Activated CD8-positive, alpha-beta T cell treated with anti-CD3 and anti-CD28 coated beads, Interleukin-2, amount 10 ng/mL, durations not matched to agents 7 days and 5 days (primary cell): ENCODE results near the gene ZNF609. TPM values are rescaled to one million over a fixed set of nuclear protein-coding genes. Genes with fewer than 3 reads are reported as not detected.
A peak's percentile ranks its signal among the peaks of the same experiment; 100 is the strongest.

Experiments
- ATAC-seq: fragments of 150-1000 bp; cut with Tn5 transposase; one replicate; pipeline ENCODE4 v1.10.0; 2021; ENCODE audit warnings: moderate library complexity
- CTCF ChIA-PET: fragments of 350-600 bp; sonication (Branson Sonifier 250); formaldehyde crosslinking; loops from one replicate; lab custom pipeline; 2021; ENCODE audit warnings: antibody characterized with exemption; lab: Charles Lee
- POLR2A ChIA-PET: fragments of 350-600 bp; sonication (Branson Sonifier 250); formaldehyde crosslinking; loops from one replicate; lab custom pipeline; 2021; ENCODE audit warnings: antibody characterized with exemption; lab: Charles Lee
- DNase-seq: peaks from one replicate; pipeline ENCODE4 v3.0.0-alpha.2; 2020
- H3K27ac Mint-ChIP-seq: one replicate; pipeline ENCODE4 v1.8.0; 2021; ENCODE audit warnings: mild to moderate bottlenecking, mixed read lengths
- H3K27me3 Mint-ChIP-seq: one replicate; pipeline ENCODE4 v1.8.0; 2021; ENCODE audit warnings: low read depth, mixed read lengths
- H3K36me3 Mint-ChIP-seq: one replicate; pipeline ENCODE4 v1.8.0; 2021; ENCODE audit warnings: low read depth, mixed read lengths
- H3K4me1 Mint-ChIP-seq: one replicate; pipeline ENCODE4 v1.8.0; 2021; ENCODE audit warnings: low read depth, mixed read lengths
- H3K4me3 Mint-ChIP-seq: one replicate; pipeline ENCODE4 v1.8.0; 2021; ENCODE audit warnings: mild to moderate bottlenecking, mixed read lengths
- H3K9me3 Mint-ChIP-seq: one replicate; pipeline ENCODE4 v1.8.0; 2022; ENCODE audit warnings: mixed read lengths; ENCODE audit not compliant: insufficient read depth
- total RNA-seq, 2 experiments: library from RNA; stranded (reverse); gene quantifications; one replicate each; pipeline ENCODE4 v1.2.3, GENCODE V29; 2021

ZNF609 gene
- total RNA-seq, 2 experiments from 2014 or later: 39.9 to 40.5 TPM

- ChIA-PET POLR2A (no interaction called here), CTCF (interaction anchor here (0.9 kb wide), 1 partner anchor 11 kb away, joined by 3 read pairs; no protein-coding TSS in a partner anchor)
- H3K36me3 Mint-ChIP-seq: peaks cover 24% of the 10 kb centered on the region
- H3K27ac Mint-ChIP-seq: no peak overlapping the region
- peaks cover 20% of the 10 kb centered on the region for H3K4me1 Mint-ChIP-seq
- no peak for DNase-seq
- H3K27me3 Mint-ChIP-seq: no peaks in the 10 kb centered on the region
- no peak overlapping the region for H3K4me3 Mint-ChIP-seq
- ATAC-seq: no peak
- H3K9me3 Mint-ChIP-seq: no peaks in the 10 kb centered on the region
Observed at GRCh38 chr15:64524778-64525177, 64.4 kb downstream of the ZNF609 start.

DNA sequence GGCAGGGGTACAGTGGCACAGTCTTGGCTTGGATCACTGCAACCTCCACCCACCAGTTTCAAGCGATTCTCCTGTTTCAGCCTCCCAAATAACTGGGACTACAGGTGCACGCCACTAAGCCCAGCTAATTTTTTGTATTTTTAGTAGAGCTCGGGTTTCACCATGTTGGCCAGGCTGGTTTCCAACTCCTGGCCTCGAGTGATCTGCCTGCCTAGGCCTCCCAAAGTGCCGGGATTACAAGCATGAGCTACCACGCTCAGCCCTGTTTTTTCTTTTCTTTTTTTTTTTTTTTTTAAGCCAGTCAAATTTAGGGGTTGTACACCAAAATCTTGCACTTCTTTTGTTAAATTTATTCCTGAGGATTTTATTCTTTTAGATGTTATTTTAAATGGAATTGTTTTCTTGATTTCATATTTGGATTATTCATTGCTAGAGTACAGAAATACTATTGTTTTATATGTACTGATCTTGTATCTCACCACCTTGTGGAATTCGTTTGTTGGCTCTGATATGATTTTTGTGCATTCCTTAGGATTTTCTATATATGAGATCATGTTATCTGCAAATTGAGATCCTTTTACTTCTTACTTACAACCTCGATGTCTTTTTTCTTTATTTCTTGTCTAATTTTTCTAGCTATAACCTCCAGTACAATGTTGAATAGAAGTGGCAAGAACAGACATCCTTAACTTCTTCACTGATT lies 65.6 kb downstream of the ZNF609 start:
- peaks cover 23% of the 10 kb centered on the region for H3K4me1 Mint-ChIP-seq
- H3K27me3 Mint-ChIP-seq: no peaks in the 10 kb centered on the region
- DNase-seq (no peak), ATAC-seq (no peak)
- ChIA-PET POLR2A (interaction anchor here (0.6 kb wide), 1 partner anchor 90 kb away, joined by 4 read pairs; no protein-coding TSS in a partner anchor), CTCF (no interaction called here)
- no peak overlapping the region for H3K4me3 Mint-ChIP-seq
- no peak overlapping the region for H3K27ac Mint-ChIP-seq
- no peaks in the 10 kb centered on the region for H3K9me3 Mint-ChIP-seq
- peaks cover 24% of the 10 kb centered on the region for H3K36me3 Mint-ChIP-seq

DNA sequence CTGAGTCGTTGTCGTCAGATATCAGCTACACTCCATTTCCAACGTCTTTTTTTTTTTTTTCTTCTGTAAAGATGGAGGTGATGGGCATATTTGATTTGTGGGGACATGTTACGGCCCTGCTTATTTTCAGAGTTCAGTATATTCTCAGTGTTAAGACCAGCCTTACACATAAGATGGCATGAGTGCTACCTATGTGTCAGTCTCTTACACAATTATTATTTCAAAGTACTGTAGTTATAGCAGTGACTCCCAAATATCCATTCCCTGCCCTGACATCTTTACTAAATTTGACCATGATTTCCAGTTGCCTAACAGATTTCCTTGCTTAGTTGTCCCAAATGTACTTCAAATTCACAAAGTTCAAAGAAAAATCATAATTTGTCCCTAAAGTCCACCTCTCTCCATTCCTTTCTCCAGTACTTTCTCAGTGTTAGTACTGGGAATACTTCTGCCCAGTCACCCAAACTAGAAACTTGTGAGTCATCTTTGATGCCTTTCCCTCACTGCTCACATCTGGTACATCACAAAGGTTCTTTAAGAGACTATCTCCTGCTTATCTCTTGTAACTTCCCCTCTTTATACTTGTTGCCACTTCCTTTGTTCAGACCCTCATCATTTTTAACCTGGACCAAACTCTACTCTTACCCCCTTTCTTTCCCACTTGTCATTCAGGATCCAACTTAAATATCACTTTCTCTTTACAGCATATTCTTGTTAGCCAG lies 67.0 kb downstream of the ZNF609 start:
- Mint-ChIP-seq H3K4me3 (no peak overlapping the region), H3K9me3 (no peaks in the 10 kb centered on the region), H3K27ac (peak overlapping the region; percentile 27), H3K27me3 (no peaks in the 10 kb centered on the region), H3K36me3 (peaks cover 28% of the 10 kb centered on the region), H3K4me1 (peaks cover 29% of the 10 kb centered on the region)
- ChIA-PET CTCF (no interaction called here), POLR2A (no interaction called here)
- no peak for DNase-seq
- ATAC-seq: peak; percentile 33

DNA sequence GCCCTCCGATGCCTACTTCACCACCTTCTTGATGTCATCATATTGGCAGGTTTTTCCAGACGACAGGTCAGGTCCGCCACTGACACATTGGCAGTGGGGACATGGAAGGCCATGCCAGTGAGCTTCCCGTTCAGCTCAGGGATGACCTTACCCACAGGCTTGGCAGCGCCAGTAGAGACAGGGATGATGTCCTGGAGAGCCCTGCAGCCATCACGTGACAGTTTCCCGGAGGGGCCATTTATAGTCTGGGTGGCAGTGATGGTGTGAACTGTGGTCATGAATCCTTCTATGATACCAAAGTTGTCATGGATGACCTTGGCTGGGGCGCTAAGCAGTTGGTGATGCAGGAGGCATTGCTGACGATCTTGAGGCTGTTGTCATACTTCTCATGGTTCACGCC lies 68.5 kb downstream of the ZNF609 start:
- no peak for ATAC-seq
- peaks cover 42% of the 10 kb centered on the region for H3K4me1 Mint-ChIP-seq
- no peak for DNase-seq
- peaks cover 33% of the 10 kb centered on the region for H3K36me3 Mint-ChIP-seq
- H3K27me3 Mint-ChIP-seq: no peaks in the 10 kb centered on the region
- CTCF ChIA-PET: no interaction called here
- H3K4me3 Mint-ChIP-seq: no peak overlapping the region
- no peak overlapping the region for H3K27ac Mint-ChIP-seq
- POLR2A ChIA-PET: no interaction called here
- no peaks in the 10 kb centered on the region for H3K9me3 Mint-ChIP-seq

DNA sequence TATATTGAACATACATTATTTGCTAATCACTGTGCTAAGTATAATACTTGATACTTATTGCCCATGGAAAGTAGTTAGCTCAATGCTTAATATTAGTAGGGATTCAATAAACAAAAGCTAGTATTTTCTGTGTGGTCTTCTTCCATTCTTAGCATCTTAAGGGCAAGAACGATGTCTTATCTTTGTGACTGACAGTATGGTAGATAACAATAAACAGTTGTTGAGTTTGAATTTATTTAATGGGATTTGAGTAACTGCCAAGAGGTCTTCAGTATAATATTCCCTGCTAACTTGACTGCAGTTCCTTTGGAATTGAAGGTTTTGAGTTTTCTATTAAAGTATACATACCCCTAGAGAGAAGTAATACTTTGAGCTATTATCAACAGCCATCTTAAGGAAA lies 70.1 kb downstream of the ZNF609 start:
- CTCF ChIA-PET: interaction anchor here (0.6 to 1.7 kb wide), 5 partner anchors 9 to 198 kb away, joined by 3 to 6 read pairs (median 4); no protein-coding TSS in a partner anchor
- no peaks in the 10 kb centered on the region for H3K27me3 Mint-ChIP-seq
- POLR2A ChIA-PET: interaction anchor here (0.9 to 1.2 kb wide), 2 partner anchors 16 to 71 kb away, joined by 3 read pairs; no protein-coding TSS in a partner anchor
- H3K27ac Mint-ChIP-seq: no peak overlapping the region
- H3K36me3 Mint-ChIP-seq: peaks cover 36% of the 10 kb centered on the region
- peaks cover 47% of the 10 kb centered on the region for H3K4me1 Mint-ChIP-seq
- H3K9me3 Mint-ChIP-seq: no peaks in the 10 kb centered on the region
- H3K4me3 Mint-ChIP-seq: no peak overlapping the region
- DNase-seq (no peak), ATAC-seq (no peak)

DNA sequence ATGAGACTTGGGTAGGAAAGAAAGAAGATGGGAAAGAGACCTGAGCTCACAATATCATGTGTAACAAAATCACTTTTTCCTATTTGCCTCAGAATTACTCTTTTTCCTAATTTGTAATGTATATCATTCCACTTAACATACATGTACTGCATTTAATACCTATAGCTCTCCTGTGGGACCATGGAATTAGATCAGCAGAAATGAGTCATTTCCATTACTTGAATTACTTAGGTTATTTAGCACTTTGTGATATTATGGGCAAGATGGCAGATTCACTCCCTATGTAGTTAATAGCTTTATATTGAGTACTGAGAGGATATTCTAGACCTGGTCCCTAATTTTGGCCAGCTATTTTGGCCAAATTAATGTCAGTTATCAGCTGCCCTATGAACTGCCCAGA lies 70.5 kb downstream of the ZNF609 start:
- DNase-seq (no peak), ATAC-seq (no peak)
- no peak overlapping the region for H3K4me3 Mint-ChIP-seq
- no peaks in the 10 kb centered on the region for H3K9me3 Mint-ChIP-seq
- POLR2A ChIA-PET: interaction anchor here (0.9 to 1.2 kb wide), 2 partner anchors 16 to 71 kb away, joined by 3 read pairs; no protein-coding TSS in a partner anchor
- no peaks in the 10 kb centered on the region for H3K27me3 Mint-ChIP-seq
- H3K36me3 Mint-ChIP-seq: peaks cover 34% of the 10 kb centered on the region
- peaks cover 51% of the 10 kb centered on the region for H3K4me1 Mint-ChIP-seq
- CTCF ChIA-PET: interaction anchor here (0.6 to 1.7 kb wide), 5 partner anchors 10 to 197 kb away, joined by 3 to 6 read pairs (median 4); no protein-coding TSS in a partner anchor
- H3K27ac Mint-ChIP-seq: no peak overlapping the region

GRCh38 chr15:64532521-64533315 lies 72.3 kb downstream of the ZNF609 start:
- Mint-ChIP-seq H3K4me3 (no peak overlapping the region), H3K4me1 (peaks cover 46% of the 10 kb centered on the region)

GRCh38 chr15:64535460-64536243 lies 75.3 kb downstream of the ZNF609 start:
- Mint-ChIP-seq H3K36me3 (peaks cover 17% of the 10 kb centered on the region), H3K4me3 (no peak overlapping the region), H3K27me3 (no peaks in the 10 kb centered on the region), H3K9me3 (no peaks in the 10 kb centered on the region), H3K27ac (peak overlapping the region; percentile 43), H3K4me1 (peaks cover 39% of the 10 kb centered on the region)
- ChIA-PET POLR2A (interaction anchor here (0.7 kb wide), 1 partner anchor 76 kb away, joined by 5 read pairs; no protein-coding TSS in a partner anchor), CTCF (no interaction called here)
- ATAC-seq: peak; percentile 19
- DNase-seq: no peak

More at GRCh38 chr15:64532521-64533315, 72.3 kb downstream of the ZNF609 start:
- DNase-seq (no peak), ATAC-seq (no peak)
- ChIA-PET POLR2A (interaction anchor here (0.8 to 0.9 kb wide), 3 partner anchors 29 to 64 kb away, joined by 3 read pairs; no protein-coding TSS in a partner anchor), CTCF (interaction anchor here (0.6 to 1.3 kb wide), 9 partner anchors 25 to 171 kb away, joined by 3 to 5 read pairs (median 3); no protein-coding TSS in a partner anchor)
- no peaks in the 10 kb centered on the region for H3K27me3 Mint-ChIP-seq
- peak overlapping the region; percentile 28 for H3K27ac Mint-ChIP-seq
- peaks cover 27% of the 10 kb centered on the region for H3K36me3 Mint-ChIP-seq
- no peaks in the 10 kb centered on the region for H3K9me3 Mint-ChIP-seq

- ATAC-seq (peak; percentile 36), DNase-seq (no peak)
- H3K4me3 Mint-ChIP-seq: no peak overlapping the region
- peaks cover 17% of the 10 kb centered on the region for H3K36me3 Mint-ChIP-seq
- peaks cover 39% of the 10 kb centered on the region for H3K4me1 Mint-ChIP-seq
- peak overlapping the region; percentile 31 for H3K27ac Mint-ChIP-seq
- no peaks in the 10 kb centered on the region for H3K9me3 Mint-ChIP-seq
- ChIA-PET POLR2A (no interaction called here), CTCF (no interaction called here)
- H3K27me3 Mint-ChIP-seq: no peaks in the 10 kb centered on the region
Observed at GRCh38 chr15:64536244-64536836, 76.0 kb downstream of the ZNF609 start.

DNA sequence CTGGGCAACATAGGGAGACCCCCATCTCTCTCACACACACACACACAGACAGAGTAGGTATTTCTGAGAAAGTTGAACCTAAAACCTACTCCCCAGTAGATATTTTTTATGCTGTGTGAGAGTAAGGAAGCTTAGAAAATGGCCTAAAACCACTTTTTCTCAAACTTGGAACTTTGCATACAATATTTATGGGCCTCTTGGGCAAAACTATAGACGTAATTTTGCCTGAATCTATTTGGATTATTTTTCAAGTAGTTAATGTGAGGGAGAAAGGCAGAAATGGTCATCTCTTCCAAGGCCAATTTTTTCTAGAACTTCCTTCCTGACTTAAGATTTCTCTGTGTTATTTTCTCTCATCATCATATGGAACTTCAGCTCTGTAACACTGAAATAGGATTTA lies 81.7 kb downstream of the ZNF609 start:
- DNase-seq (no peak), ATAC-seq (no peak)
- Mint-ChIP-seq H3K27me3 (no peaks in the 10 kb centered on the region), H3K4me3 (no peak overlapping the region), H3K9me3 (no peaks in the 10 kb centered on the region), H3K27ac (no peak overlapping the region), H3K4me1 (peaks cover 5% of the 10 kb centered on the region), H3K36me3 (peaks cover 9% of the 10 kb centered on the region)
- CTCF ChIA-PET: no interaction called here
- POLR2A ChIA-PET: no interaction called here
